HCT116 (cell line): ENCODE measurements around the gene NSMCE4A. TPM values are rescaled to one million over a fixed set of nuclear protein-coding genes. Genes with fewer than 3 reads are reported as not detected.

Source experiments
- ATAC-seq: fragments of 200-7000 bp; cut with Tn5 transposase; 2 replicates; pipeline ENCODE4 v1.9.1; 2020; ENCODE audit warnings: mild to moderate bottlenecking, moderate library complexity
- BruUV-seq: library from RNA; stranded (reverse); fragments of 400-500 nt; replicated peaks from 2 replicates; lab custom pipeline; 2021; lab: Mats Ljungman, UMichigan
- CTCF ChIA-PET: fragments of 300-600 bp; sonication (Branson Sonifier 250); formaldehyde crosslinking; loops from one replicate; lab custom pipeline; 2021; ENCODE audit warnings: antibody characterized with exemption; lab: Charles Lee
- POLR2A ChIA-PET: fragments of 300-600, 350-600 bp; sonication (Branson Sonifier 250); formaldehyde crosslinking; loops from one replicate; lab custom pipeline; 2021; ENCODE audit warnings: antibody characterized with exemption; lab: Charles Lee
- RAD21 ChIA-PET, 2 experiments: fragments of 300-600 bp; sonication (Branson Sonifier 250); formaldehyde crosslinking; loops; one replicate each; lab custom pipeline; 2023; ENCODE audit warnings: low total read pairs in 2 of 2; ENCODE audit not compliant: uncharacterized antibody in 2 of 2, unreplicated experiment in 2 of 2, low non-redundant PET in 1 of 2; lab: Charles Lee
- DNase-seq: peaks from one replicate; pipeline ENCODE4 v3.0.0-alpha.2; 2010; ENCODE audit warnings: low read depth, low spot score
- H2AFZ ChIP-seq: fragments of 200-600 bp; shearing (Covaris generic), sonication (generic); 2 replicates; pipeline ENCODE4 v1.6.1; 2017; ENCODE audit warnings: low read depth, mixed run types, mixed read lengths, antibody characterized with exemption, low read length; ENCODE audit not compliant: poor library complexity, severe bottlenecking
- H3K27ac ChIP-seq: 2 replicates; pipeline ENCODE4 v1.5.1; 2012; ENCODE audit warnings: low read depth, low read length
- H3K27me3 ChIP-seq: fragments of 200-600 bp; sonication (generic); 2 replicates; pipeline ENCODE4 v1.6.1; 2016; ENCODE audit warnings: mixed run types, low read length, mixed read lengths; ENCODE audit not compliant: insufficient read depth
- H3K36me3 ChIP-seq, 2 experiments: fragments of 200-500 bp in 1 of 2; fragments of 200-600 bp in 1 of 2; sonication (Bioruptor generic) in 1 of 2; sonication (generic) in 1 of 2; 2 replicates each; pipeline versions ENCODE4 v1.5.1 to v1.6.1; 2014 to 2016; ENCODE audit warnings: low read length in 2 of 2, inconsistent platforms in 1 of 2, mixed read lengths in 1 of 2, mixed run types in 1 of 2; ENCODE audit not compliant: insufficient read depth in 2 of 2, control insufficient read depth in 1 of 2
- H3K4me1 ChIP-seq, 2 experiments: fragments of 200-600 bp in 1 of 2; sonication (generic) in 1 of 2; 2 replicates each; pipeline versions ENCODE4 v1.5.1 to v1.6.1; 2012 to 2017; ENCODE audit warnings: low read length in 2 of 2, inconsistent platforms in 1 of 2, mild to moderate bottlenecking in 1 of 2, mixed read lengths in 1 of 2, mixed run types in 1 of 2, moderate library complexity in 1 of 2; ENCODE audit not compliant: insufficient read depth in 2 of 2, control insufficient read depth in 1 of 2
- H3K4me2 ChIP-seq: fragments of 200-600 bp; sonication (generic); 2 replicates; pipeline ENCODE4 v1.6.1; 2017; ENCODE audit warnings: mixed run types, low read length, mixed read lengths
- H3K4me3 ChIP-seq, 2 experiments: fragments of 200-600 bp in 1 of 2; sonication (generic) in 1 of 2; replicated peaks in 1 of 2; 2 replicates each; pipeline ENCODE4 v1.5.1; 2011 to 2016; ENCODE audit warnings: low read length in 2 of 2, control low read depth in 1 of 2, low read depth in 1 of 2, mild to moderate bottlenecking in 1 of 2, mixed read lengths in 1 of 2, mixed run types in 1 of 2
- H3K79me2 ChIP-seq: fragments of 200-600 bp; sonication (generic); 2 replicates; pipeline ENCODE4 v1.6.1; 2017; ENCODE audit warnings: mild to moderate bottlenecking, mixed run types, low read length, moderate library complexity, mixed read lengths; ENCODE audit not compliant: insufficient read depth
- H3K9ac ChIP-seq: fragments of 200-600 bp; sonication (generic); 2 replicates; pipeline ENCODE4 v1.6.1; 2016; ENCODE audit warnings: low read length, mixed read lengths
- H3K9me2 ChIP-seq: fragments of 200-600 bp; sonication (generic), shearing (Covaris generic); 2 replicates; pipeline ENCODE4 v1.6.1; 2017; ENCODE audit warnings: mixed run types, mild to moderate bottlenecking, moderate library complexity; ENCODE audit not compliant: insufficient read depth
- H3K9me3 ChIP-seq, 2 experiments: fragments of 200-500 bp in 1 of 2; fragments of 200-600 bp in 1 of 2; sonication (Bioruptor generic) in 1 of 2; sonication (generic) in 1 of 2; 2 replicates each; pipeline ENCODE4 v1.6.1; 2014 to 2017; ENCODE audit warnings: low read length in 2 of 2, mixed read lengths in 2 of 2, inconsistent platforms in 1 of 2, low read depth in 1 of 2, mild to moderate bottlenecking in 1 of 2, mixed run types in 1 of 2, moderate library complexity in 1 of 2; ENCODE audit not compliant: control insufficient read depth in 1 of 2, insufficient read depth in 1 of 2
- H4K20me1 ChIP-seq: fragments of 200-600 bp; sonication (generic), shearing (Covaris generic); 2 replicates; pipeline ENCODE4 v1.6.1; 2017; ENCODE audit warnings: mixed run types, mild to moderate bottlenecking, moderate library complexity; ENCODE audit not compliant: insufficient read depth
- CTCF ChIP-seq, 3 experiments: fragments of 200-600 bp in 1 of 3; sonication (generic) in 1 of 3; IDR thresholded peaks in 2 of 3; conservative IDR thresholded peaks in 1 of 3; 2 replicates each; pipeline ENCODE4 v1.5.1; 2012 to 2017; ENCODE audit warnings: low read depth in 2 of 3, low read length in 2 of 3, antibody characterized with exemption in 1 of 3, borderline replicate concordance in 1 of 3, control low read depth in 1 of 3, mild to moderate bottlenecking in 1 of 3, mixed read lengths in 1 of 3, mixed run types in 1 of 3, moderate library complexity in 1 of 3; ENCODE audit not compliant: insufficient read depth in 1 of 3
- ELF1 ChIP-seq: IDR thresholded peaks from 2 replicates; pipeline ENCODE4 v1.6.1; 2012; ENCODE audit warnings: low read depth, borderline replicate concordance
- EZH2 ChIP-seq: fragments of 200-600 bp; sonication (generic); IDR thresholded peaks from 2 replicates; pipeline ENCODE4 v1.6.1; 2017; ENCODE audit warnings: antibody characterized with exemption, mixed run types
- FOSL1 ChIP-seq: IDR thresholded peaks from 2 replicates; pipeline ENCODE4 v1.6.1; 2012; ENCODE audit warnings: low read depth
- POLR2A ChIP-seq: IDR thresholded peaks from 2 replicates; pipeline ENCODE4 v1.7.0; 2011; ENCODE audit warnings: borderline replicate concordance; ENCODE audit not compliant: insufficient read depth, insufficient read length; ENCODE audit errors: extremely low read depth
- RAD21 ChIP-seq: IDR thresholded peaks from 2 replicates; pipeline ENCODE4 v1.6.1; 2012; ENCODE audit warnings: low read depth, mild to moderate bottlenecking
- SIN3A ChIP-seq: IDR thresholded peaks from 2 replicates; pipeline ENCODE4 v1.6.1; 2012; ENCODE audit warnings: low read depth
- ZFX ChIP-seq: fragments of 450-650 bp; IDR thresholded peaks from 2 replicates; pipeline ENCODE4 v1.6.1; 2017
- ZNF274 ChIP-seq: fragments of 200-500 bp; sonication (Bioruptor generic); IDR thresholded peaks from 2 replicates; pipeline ENCODE4 v1.6.1; 2014; ENCODE audit warnings: mild to moderate bottlenecking, low read depth, low read length, inconsistent platforms
- intact Hi-C: fragments of 100-400 bp; cut with micrococcal nuclease; formaldehyde crosslinking; loops from 2 replicates; pipeline ENCODE4 v1.10.0; 2022
- total RNA-seq: library from RNA; stranded (reverse); gene quantifications from one replicate; pipeline ENCODE4 v1.2.1, GENCODE V29; 2021; ENCODE audit not compliant: unreplicated experiment
- TF ChIP-seq, protein P1 (sequence below): IDR thresholded peaks from 2 replicates; pipeline ENCODE4 v1.6.1; 2012; ENCODE audit warnings: low read depth
- TF ChIP-seq, protein P2 (sequence below): IDR thresholded peaks from 2 replicates; pipeline ENCODE4 v1.6.1; 2012

NSMCE4A gene
- total RNA-seq, 1 experiment from 2014 or later: 70.6 TPM

DNA sequence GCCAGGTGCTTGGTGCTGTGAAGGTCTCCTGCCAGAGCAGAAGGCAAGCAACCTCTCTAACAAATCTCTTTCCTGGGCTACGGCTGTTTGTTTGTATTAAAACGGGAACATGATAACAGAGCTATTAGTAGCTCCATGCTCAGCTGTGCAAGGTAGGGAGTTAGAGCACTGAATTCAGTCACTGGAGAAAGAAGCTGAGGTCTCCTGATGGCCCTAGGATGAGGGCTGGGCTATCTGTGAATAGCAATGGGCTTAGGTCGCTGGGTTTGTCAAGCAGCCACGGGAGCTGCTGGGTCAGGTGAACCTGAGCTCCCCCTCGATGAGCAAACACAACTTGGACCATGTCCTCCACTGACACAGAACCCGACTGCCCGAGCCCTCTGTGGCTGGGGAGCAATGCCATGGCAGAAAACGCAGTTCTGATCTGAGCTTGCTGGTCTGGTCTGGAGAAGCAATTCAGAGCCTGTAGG lies 38.3 kb upstream of the NSMCE4A start:
- H3K4me1 ChIP-seq: no peaks in the 10 kb centered on the region
- DNase-seq (no peak), ATAC-seq (no peak)
- RAD21 ChIA-PET: no interaction called here
- no peaks in the 10 kb centered on the region for H3K79me2 ChIP-seq
- no peak overlapping the region for H3K4me3 ChIP-seq
- H3K9ac ChIP-seq: no peak overlapping the region
- no peaks in the 10 kb centered on the region for H3K27me3 ChIP-seq
- TF ChIP-seq ELF1: no peak
- no peak for TF ChIP-seq CTCF (IDR thresholded peaks at IDR 0.05 in 2 of 3, conservative IDR thresholded peaks at IDR 0.05 in 1 of 3; ENCODE audit: borderline replicate concordance in 1 of 3, insufficient read depth in 1 of 3, low read depth in 2 of 3, low read length in 2 of 3)
- TF ChIP-seq FOSL1: no peak
- TF ChIP-seq, protein P1, sequence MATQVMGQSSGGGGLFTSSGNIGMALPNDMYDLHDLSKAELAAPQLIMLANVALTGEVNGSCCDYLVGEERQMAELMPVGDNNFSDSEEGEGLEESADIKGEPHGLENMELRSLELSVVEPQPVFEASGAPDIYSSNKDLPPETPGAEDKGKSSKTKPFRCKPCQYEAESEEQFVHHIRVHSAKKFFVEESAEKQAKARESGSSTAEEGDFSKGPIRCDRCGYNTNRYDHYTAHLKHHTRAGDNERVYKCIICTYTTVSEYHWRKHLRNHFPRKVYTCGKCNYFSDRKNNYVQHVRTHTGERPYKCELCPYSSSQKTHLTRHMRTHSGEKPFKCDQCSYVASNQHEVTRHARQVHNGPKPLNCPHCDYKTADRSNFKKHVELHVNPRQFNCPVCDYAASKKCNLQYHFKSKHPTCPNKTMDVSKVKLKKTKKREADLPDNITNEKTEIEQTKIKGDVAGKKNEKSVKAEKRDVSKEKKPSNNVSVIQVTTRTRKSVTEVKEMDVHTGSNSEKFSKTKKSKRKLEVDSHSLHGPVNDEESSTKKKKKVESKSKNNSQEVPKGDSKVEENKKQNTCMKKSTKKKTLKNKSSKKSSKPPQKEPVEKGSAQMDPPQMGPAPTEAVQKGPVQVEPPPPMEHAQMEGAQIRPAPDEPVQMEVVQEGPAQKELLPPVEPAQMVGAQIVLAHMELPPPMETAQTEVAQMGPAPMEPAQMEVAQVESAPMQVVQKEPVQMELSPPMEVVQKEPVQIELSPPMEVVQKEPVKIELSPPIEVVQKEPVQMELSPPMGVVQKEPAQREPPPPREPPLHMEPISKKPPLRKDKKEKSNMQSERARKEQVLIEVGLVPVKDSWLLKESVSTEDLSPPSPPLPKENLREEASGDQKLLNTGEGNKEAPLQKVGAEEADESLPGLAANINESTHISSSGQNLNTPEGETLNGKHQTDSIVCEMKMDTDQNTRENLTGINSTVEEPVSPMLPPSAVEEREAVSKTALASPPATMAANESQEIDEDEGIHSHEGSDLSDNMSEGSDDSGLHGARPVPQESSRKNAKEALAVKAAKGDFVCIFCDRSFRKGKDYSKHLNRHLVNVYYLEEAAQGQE: no peak
- TF ChIP-seq, protein P2, sequence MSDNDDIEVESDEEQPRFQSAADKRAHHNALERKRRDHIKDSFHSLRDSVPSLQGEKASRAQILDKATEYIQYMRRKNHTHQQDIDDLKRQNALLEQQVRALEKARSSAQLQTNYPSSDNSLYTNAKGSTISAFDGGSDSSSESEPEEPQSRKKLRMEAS: no peak
- TF ChIP-seq SIN3A: no peak
- no peak for TF ChIP-seq RAD21
- no peak for TF ChIP-seq POLR2A
- TF ChIP-seq ZFX: no peak
- no peak for TF ChIP-seq EZH2
- no peak for TF ChIP-seq ZNF274
- no peaks in the 10 kb centered on the region for H4K20me1 ChIP-seq
- H3K9me3 ChIP-seq: no peaks in the 10 kb centered on the region
- H3K27ac ChIP-seq: no peak overlapping the region
- POLR2A ChIA-PET: no interaction called here
- H3K9me2 ChIP-seq: no peaks in the 10 kb centered on the region
- no peaks in the 10 kb centered on the region for H3K36me3 ChIP-seq
- H3K4me2 ChIP-seq: no peak overlapping the region
- intact Hi-C loops: no loop called here
- BruUV-seq: no TSS peak
- H2AFZ ChIP-seq: no peak overlapping the region
- CTCF ChIA-PET: interaction anchor here (1.0 kb wide), 1 partner anchor 41 kb away, joined by 3 read pairs; no protein-coding TSS in a partner anchor
